ENCODE measurements around the gene PMVK.

The PMVK gene

GRCh38 chr1:154971341-154971998 lies 35.0 kb upstream of the PMVK start:
- H3K9me3 Mint-ChIP-seq, result no peaks in the 10 kb centered on the region
- H3K27me3 Mint-ChIP-seq, result no peaks in the 10 kb centered on the region
- peaks cover 18% of the 10 kb centered on the region for H3K36me3 Mint-ChIP-seq (ENCODE audit: low read depth)
- peak overlapping the region; percentile 90 for H3K27ac Mint-ChIP-seq
- H3K4me3 Mint-ChIP-seq, result peak overlapping the region; percentile 33
- H3K4me1 Mint-ChIP-seq (ENCODE audit: low read depth), result peaks cover 31% of the 10 kb centered on the region

- no peaks in the 10 kb centered on the region for H3K27me3 Mint-ChIP-seq
- H3K4me3 Mint-ChIP-seq, result peak within 1 kb of the TSS; percentile 33
- peak within 1 kb of the TSS; percentile 90 for H3K27ac Mint-ChIP-seq
- H3K4me1 Mint-ChIP-seq (ENCODE audit: low read depth), result peaks cover 31% of the 10 kb centered on the region
- no peaks in the 10 kb centered on the region for H3K9me3 Mint-ChIP-seq
- peaks cover 19% of the 10 kb centered on the region for H3K36me3 Mint-ChIP-seq (ENCODE audit: low read depth)
Measured at GRCh38 chr1:154970631-154971340, 34.3 kb upstream of the PMVK start, which contains the start of gene SHC1. TSS of gene SHC1 (minus strand) at chr1:154970747. CDS start at chr1:154970526, 221 bp downstream.

- Mint-ChIP-seq H3K9me3 (no peaks in the 10 kb centered on the region), H3K36me3 (ENCODE audit: low read depth) (peaks cover 27% of the 10 kb centered on the region), H3K27me3 (no peaks in the 10 kb centered on the region), H3K4me1 (ENCODE audit: low read depth) (peaks cover 31% of the 10 kb centered on the region), H3K27ac (peak overlapping the region; percentile 32), H3K4me3 (no peak overlapping the region)
Measured at GRCh38 chr1:154969860-154970452, 33.4 kb upstream of the PMVK start.

- Mint-ChIP-seq H3K36me3 (ENCODE audit: low read depth) (peaks cover 32% of the 10 kb centered on the region), H3K27ac (peak overlapping the region; percentile 54), H3K9me3 (no peaks in the 10 kb centered on the region), H3K4me1 (ENCODE audit: low read depth) (peaks cover 31% of the 10 kb centered on the region), H3K27me3 (no peaks in the 10 kb centered on the region), H3K4me3 (no peak overlapping the region)
Measured at GRCh38 chr1:154969246-154969645, 32.7 kb upstream of the PMVK start.

- Mint-ChIP-seq H3K27ac (peak overlapping the region; percentile 54), H3K9me3 (no peaks in the 10 kb centered on the region), H3K4me3 (no peak overlapping the region), H3K27me3 (no peaks in the 10 kb centered on the region), H3K4me1 (ENCODE audit: low read depth) (peaks cover 34% of the 10 kb centered on the region), H3K36me3 (ENCODE audit: low read depth) (peaks cover 35% of the 10 kb centered on the region)
Measured at GRCh38 chr1:154968731-154969130, 32.2 kb upstream of the PMVK start.

GRCh38 chr1:154967331-154967950 lies 30.9 kb upstream of the PMVK start:
- H3K27me3 Mint-ChIP-seq, result no peaks in the 10 kb centered on the region
- peaks cover 40% of the 10 kb centered on the region for H3K4me1 Mint-ChIP-seq (ENCODE audit: low read depth)
- H3K27ac Mint-ChIP-seq, result no peak overlapping the region
- H3K36me3 Mint-ChIP-seq (ENCODE audit: low read depth), result peaks cover 45% of the 10 kb centered on the region
- no peak overlapping the region for H3K4me3 Mint-ChIP-seq
- no peaks in the 10 kb centered on the region for H3K9me3 Mint-ChIP-seq

DNA sequence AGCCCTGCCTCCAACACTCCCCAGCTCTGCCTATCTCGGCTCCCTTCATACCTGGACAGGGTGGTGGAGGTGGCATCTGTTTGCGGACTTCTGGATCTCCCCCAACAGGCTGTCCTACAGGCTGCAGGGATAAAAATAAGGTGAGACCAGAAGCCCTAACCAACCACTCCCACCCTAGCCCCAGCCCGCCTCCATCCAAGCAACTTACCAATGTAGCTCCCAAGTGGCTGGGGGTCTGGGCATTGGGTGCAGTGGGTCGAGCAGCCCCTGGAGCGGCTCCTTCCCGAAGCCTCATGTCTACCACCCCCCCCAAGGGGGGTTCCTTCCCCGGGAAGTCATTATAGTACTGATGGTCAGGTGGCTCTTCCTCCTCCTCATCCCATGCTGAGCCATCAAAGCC lies 29.6 kb upstream of the PMVK start:
- H3K4me1 Mint-ChIP-seq (ENCODE audit: low read depth), result peaks cover 31% of the 10 kb centered on the region
- H3K36me3 Mint-ChIP-seq (ENCODE audit: low read depth), result peaks cover 40% of the 10 kb centered on the region
- no peak overlapping the region for H3K27ac Mint-ChIP-seq
- no peaks in the 10 kb centered on the region for H3K27me3 Mint-ChIP-seq
- no peak overlapping the region for H3K4me3 Mint-ChIP-seq
- H3K9me3 Mint-ChIP-seq, result no peaks in the 10 kb centered on the region

- no peak overlapping the region for H3K4me3 Mint-ChIP-seq
- H3K9me3 Mint-ChIP-seq, result no peaks in the 10 kb centered on the region
- peaks cover 38% of the 10 kb centered on the region for H3K36me3 Mint-ChIP-seq (ENCODE audit: low read depth)
- peaks cover 32% of the 10 kb centered on the region for H3K4me1 Mint-ChIP-seq (ENCODE audit: low read depth)
- H3K27me3 Mint-ChIP-seq, result no peaks in the 10 kb centered on the region
- peak overlapping the region; percentile 60 for H3K27ac Mint-ChIP-seq
Measured at GRCh38 chr1:154964359-154964758, 27.8 kb upstream of the PMVK start.

DNA sequence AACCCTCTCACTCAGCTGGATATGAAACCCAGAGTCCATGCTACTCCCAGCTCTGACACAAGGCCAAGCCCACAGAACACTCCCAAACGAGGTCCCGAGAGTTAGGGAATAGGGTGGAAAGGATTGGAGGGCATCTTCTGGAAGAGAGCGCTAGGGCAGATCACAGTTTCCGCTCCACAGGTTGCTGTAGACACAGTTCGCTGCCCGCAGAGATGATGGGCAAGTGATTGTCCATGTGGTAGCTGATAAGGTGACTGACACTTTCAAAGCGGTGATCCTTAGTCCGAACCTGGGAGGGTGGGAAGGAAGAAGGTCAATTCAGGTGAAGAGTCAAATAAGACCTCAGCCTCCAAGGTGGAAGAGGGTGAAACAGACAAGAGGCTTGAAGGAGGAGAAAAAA lies 27.1 kb upstream of the PMVK start:
- H3K27me3 Mint-ChIP-seq, result no peaks in the 10 kb centered on the region
- H3K9me3 Mint-ChIP-seq, result no peaks in the 10 kb centered on the region
- H3K36me3 Mint-ChIP-seq (ENCODE audit: low read depth), result peaks cover 37% of the 10 kb centered on the region
- no peak overlapping the region for H3K4me3 Mint-ChIP-seq
- H3K4me1 Mint-ChIP-seq (ENCODE audit: low read depth), result peaks cover 30% of the 10 kb centered on the region
- peak overlapping the region; percentile 60 for H3K27ac Mint-ChIP-seq

DNA sequence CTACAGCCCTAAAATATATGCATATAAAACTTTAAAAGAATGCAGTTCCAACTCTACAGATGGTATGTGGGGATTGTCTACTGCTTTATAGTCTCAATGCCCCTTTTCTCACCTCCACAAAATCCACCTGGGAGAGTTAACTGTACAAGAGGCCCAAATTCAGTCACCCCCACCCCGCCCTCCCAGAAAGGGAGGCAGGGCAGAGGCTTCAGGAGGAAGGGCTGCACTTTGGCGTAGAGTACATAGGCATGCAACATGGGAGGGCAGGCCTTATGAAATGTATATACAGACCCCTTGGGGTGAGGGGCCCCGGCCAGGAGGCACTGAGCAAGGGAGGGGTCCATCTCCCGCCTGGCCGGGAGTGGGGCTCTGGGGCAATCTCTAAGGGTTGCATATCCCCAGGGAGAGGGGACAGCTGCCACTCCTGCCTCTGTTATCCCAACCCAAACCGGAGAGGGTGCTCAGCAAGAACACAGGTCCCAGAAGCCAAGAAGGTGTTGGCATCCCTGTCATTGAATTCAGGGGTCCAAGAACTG lies 26.3 kb upstream of the PMVK start:
- H3K4me3 Mint-ChIP-seq, result peak overlapping the region; percentile 91
- H3K4me1 Mint-ChIP-seq (ENCODE audit: low read depth), result peaks cover 36% of the 10 kb centered on the region
- H3K27me3 Mint-ChIP-seq, result no peaks in the 10 kb centered on the region
- H3K27ac Mint-ChIP-seq, result peak overlapping the region; percentile 93
- H3K36me3 Mint-ChIP-seq (ENCODE audit: low read depth), result peaks cover 35% of the 10 kb centered on the region
- no peaks in the 10 kb centered on the region for H3K9me3 Mint-ChIP-seq

- H3K36me3 Mint-ChIP-seq (ENCODE audit: low read depth), result peaks cover 35% of the 10 kb centered on the region
- no peaks in the 10 kb centered on the region for H3K27me3 Mint-ChIP-seq
- H3K4me3 Mint-ChIP-seq, result peak overlapping the region; percentile 91
- H3K27ac Mint-ChIP-seq, result peak overlapping the region; percentile 93
- H3K4me1 Mint-ChIP-seq (ENCODE audit: low read depth), result peaks cover 41% of the 10 kb centered on the region
- H3K9me3 Mint-ChIP-seq, result no peaks in the 10 kb centered on the region
Measured at GRCh38 chr1:154962156-154962749, 25.7 kb upstream of the PMVK start.

- Mint-ChIP-seq H3K36me3 (ENCODE audit: low read depth) (peaks cover 35% of the 10 kb centered on the region), H3K27me3 (no peaks in the 10 kb centered on the region), H3K4me1 (ENCODE audit: low read depth) (peaks cover 47% of the 10 kb centered on the region), H3K4me3 (peak within 1 kb of the TSS; percentile 92), H3K27ac (peak within 1 kb of the TSS; percentile 93), H3K9me3 (no peaks in the 10 kb centered on the region)
Measured at GRCh38 chr1:154961207-154962155, 25.0 kb upstream of the PMVK start, which contains the start of gene PYGO2. TSS of gene PYGO2 (minus strand) at chr1:154961782. CDS start at chr1:154961576, 206 bp downstream.

- H3K36me3 Mint-ChIP-seq (ENCODE audit: low read depth), result peaks cover 33% of the 10 kb centered on the region
- peaks cover 56% of the 10 kb centered on the region for H3K4me1 Mint-ChIP-seq (ENCODE audit: low read depth)
Measured at GRCh38 chr1:154960446-154961136, 24.1 kb upstream of the PMVK start.

More at GRCh38 chr1:154960446-154961136, 24.1 kb upstream of the PMVK start:
- no peaks in the 10 kb centered on the region for H3K9me3 Mint-ChIP-seq
- H3K4me3 Mint-ChIP-seq, result peak overlapping the region; percentile 92
- no peaks in the 10 kb centered on the region for H3K27me3 Mint-ChIP-seq
- peak overlapping the region; percentile 89 for H3K27ac Mint-ChIP-seq

Data from stimulated activated naive CD8-positive, alpha-beta T cell treated with anti-CD3 and anti-CD28 coated beads, Interleukin-15, Interleukin-2, amounts not matched to agents 100 ng/mL and 50 ng/mL, for 24 hours (primary cell).